ENCODE results near the gene NAALADL1.

- TF ChIP-seq, protein P1, sequence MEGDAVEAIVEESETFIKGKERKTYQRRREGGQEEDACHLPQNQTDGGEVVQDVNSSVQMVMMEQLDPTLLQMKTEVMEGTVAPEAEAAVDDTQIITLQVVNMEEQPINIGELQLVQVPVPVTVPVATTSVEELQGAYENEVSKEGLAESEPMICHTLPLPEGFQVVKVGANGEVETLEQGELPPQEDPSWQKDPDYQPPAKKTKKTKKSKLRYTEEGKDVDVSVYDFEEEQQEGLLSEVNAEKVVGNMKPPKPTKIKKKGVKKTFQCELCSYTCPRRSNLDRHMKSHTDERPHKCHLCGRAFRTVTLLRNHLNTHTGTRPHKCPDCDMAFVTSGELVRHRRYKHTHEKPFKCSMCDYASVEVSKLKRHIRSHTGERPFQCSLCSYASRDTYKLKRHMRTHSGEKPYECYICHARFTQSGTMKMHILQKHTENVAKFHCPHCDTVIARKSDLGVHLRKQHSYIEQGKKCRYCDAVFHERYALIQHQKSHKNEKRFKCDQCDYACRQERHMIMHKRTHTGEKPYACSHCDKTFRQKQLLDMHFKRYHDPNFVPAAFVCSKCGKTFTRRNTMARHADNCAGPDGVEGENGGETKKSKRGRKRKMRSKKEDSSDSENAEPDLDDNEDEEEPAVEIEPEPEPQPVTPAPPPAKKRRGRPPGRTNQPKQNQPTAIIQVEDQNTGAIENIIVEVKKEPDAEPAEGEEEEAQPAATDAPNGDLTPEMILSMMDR (IDR thresholded peaks at IDR 0.05), result no peak
- no peak for TF ChIP-seq POLR2A (IDR thresholded peaks at IDR 0.05)
Observed at GRCh38 chr11:65051398-65051858, 6.9 kb downstream of the NAALADL1 start.
